AG20443 (cell line): Measurements from ENCODE around the gene CLNK.

Experiments used
- DNase-seq: peaks from one replicate; pipeline ENCODE4 v3.0.0; 2012; ENCODE audit warnings: low spot score, mixed read lengths

CLNK gene

DNA sequence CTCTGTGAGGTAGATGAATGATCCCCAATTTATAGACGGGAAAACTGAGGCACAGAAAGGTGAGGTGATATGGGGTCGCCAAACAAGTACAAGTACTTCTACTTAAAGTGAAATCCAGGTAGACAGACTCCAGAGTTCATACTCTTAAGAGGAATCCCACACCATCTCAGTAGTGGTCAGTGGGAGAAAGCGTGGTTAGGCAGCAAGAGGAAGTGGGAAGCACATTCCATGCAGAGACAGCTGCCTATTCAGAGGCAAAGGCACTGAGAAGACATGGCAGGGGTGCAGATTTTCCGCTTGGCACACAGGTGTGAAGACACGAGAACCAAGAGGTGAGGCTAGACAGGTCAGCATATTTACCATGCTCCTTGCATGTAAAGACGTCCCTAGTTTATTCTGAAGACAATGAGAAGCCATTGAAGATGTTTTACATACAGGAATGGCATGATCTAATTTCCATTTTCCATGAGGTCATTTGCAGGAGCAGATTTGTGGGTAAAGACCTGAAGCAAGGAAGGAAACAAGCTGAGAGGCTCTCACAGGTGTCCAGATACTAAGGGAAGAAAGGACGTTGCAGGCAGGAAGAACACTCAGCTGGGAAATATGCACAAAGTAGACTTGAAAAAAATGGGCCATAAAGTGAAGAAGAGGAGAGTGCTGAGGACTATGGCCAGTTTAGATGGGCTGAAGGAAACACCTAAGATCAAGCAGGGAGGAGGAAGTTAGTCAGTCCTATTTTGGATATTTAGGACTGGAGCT, 17.3 kb upstream of the CLNK start:
- no peak for DNase-seq

DNA sequence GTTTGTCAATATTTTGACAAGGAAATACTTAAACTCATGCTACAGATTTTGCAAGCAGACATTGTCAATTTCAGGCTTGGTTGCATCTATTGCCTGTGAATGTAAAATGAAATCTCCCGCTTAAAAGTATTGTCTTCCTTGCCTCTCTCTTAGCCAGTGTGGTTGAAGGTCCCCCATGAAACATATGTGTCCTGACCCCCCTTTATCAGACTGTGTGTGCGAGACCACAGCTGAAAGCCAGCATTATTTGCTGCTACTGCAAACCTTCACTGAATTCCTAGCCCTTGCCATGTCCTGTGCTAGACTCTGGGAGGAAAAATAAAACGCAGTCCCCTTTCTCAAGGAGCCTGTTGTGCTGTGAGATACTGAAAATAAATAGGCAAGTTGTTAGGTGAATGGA, 16.6 kb upstream of the CLNK start:
- DNase-seq, result no peak

DNA sequence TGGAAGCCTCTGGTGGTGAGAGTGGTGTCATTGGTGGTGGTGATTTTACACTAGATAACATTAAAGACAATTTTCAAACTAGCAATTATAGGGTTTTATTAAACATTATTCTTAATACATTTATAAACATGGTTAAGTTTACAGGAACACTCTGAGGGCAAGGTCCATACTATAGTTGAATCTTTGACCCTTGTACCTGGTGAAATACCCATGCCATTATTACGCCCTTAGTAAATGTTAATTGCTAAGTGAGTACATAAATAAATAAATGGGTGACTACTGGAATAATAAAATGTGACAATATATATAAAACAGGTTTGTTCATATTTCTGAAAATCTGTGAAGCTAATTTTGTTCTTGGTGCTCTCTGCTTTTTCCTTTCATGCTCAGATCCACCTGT, 13.6 kb upstream of the CLNK start:
- no peak for DNase-seq

DNA sequence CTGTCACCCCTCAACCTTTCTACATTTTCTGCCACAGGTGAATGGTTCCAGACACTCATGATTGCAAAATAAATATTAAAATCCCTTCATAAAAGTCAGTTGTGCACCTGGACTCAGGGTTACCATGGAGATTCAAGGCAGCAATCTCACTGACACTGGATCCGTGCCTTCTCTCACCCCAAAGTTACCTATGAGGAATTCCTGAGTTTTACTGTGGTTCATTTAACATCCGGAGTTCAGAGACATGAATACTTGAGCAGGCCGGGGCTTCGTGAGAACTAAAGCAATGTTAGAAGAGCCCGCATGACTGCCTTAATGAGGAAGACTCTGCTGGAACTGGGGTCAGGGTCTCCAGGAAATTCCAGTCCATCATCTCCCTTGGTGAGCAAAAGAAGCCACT, 12.5 kb upstream of the CLNK start:
- no peak for DNase-seq

DNA sequence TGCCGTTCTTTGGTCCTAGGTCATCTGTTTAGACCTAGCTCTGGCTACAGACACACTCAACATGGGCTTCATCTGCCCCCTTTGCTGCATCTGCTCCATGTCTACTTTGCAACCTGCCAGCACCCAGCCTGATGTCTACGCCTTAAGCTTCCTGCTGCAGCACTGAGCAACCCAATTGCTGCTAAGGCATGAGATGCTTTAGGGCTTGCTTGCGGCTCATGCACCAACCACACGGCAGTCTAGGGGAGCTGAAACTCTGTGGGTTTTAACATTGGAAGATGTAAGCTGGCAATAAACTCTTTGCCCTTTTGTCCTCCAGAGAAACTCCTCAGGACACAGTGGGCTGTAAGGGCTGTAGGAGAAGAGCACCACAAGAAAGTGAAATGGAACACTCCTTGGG, 11.7 kb upstream of the CLNK start:
- DNase-seq, result no peak

DNA sequence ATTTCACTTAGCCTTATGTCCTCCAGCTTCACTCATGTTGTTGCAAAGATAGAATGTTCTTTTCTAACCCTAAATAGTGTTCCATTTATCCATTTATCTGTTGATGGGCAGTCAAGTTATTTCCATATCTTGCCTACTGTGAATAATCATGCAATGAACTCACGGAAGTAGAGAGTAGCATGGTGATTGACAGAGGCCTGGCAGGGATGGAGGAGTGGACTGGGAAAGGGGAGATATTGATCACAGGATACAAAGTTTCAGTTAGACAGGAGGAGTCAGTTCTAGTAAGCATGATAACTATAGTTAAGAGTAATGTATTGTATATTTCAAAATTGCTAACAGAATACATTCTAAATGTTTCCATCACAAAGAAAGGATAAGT, 10.3 kb upstream of the CLNK start:
- DNase-seq, result no peak

DNA sequence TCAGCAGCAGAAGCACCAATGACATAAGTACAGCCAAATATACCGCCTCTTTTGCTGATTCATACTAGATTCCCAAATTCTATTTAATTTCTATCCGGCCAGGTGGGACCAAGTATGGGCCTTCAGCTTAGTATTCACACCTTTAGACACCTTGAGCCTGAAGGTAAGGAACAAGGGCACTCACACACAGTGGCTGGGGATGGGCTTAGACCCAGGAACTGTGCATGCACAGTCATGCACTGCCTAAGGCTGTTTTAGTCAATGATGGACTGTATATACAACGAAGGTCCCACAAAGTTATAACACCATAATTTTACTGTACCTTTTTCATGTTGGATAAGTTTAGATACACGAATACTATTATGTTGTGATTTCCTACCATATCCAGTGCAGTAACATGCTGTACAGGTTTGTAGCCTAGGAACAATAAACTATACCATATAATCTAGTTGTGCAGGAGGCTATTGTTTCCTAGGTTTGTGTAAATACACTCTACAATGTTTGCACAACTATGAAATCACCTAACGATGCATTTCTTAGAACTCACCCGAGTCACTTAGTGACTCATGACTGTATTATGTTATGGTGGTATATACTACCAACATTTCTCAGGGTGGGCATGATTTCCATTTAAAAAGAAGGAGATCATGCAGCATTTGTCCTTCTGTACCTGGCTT, 9.7 kb upstream of the CLNK start:
- DNase-seq, result no peak

DNA sequence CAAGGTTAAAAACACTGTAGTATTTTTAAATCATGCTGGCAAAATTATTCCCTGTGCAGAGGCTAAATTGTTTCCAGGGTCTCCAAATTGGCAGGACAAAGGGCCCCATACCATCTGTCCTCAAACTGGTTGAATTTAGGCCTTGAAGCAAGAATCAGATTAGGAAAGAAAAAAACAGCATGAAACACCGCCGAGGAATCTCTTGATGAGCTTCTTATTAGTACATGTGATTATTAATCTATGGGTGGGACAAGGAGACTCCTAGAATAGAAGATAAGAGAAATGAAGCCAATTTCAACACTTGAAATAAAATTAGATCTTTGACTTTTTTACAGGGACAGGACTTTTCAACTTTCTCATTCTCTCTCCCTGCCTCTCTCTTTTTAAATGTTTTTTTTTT, 7.1 kb upstream of the CLNK start:
- no peak for DNase-seq

DNA sequence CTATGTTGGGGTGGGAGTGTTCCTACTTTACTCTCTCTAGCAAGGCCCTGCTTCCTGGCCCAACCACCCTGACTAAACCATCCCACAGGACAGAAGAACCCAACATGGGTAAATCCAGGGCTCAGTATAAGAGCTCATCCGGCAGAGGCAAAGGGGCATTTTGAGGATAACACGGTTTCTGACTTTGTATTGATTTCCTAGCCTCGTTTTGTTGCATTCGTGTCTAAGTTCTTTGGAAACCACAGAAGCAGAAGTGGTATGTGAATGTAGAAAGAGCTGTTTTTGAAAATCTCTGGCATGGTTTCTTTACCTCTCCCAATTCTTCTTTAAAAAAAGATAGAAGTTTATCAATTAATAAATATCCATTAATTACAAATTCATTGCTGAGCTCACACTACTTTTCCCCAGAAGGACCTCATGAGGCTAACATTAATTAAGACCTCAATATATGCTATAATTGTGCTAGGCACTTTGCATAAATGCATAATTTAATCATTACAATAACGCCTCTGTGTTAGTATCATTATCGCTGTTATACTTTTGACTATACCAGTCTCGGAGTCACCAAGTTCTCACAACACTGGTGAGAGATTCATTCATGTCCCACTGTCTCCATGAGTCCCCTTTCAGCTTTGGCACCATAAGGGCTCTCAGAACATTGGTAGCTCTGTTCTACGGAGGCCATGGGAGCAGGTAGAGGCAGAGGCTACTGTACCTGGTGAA, 5.8 kb upstream of the CLNK start:
- no peak for DNase-seq

DNA sequence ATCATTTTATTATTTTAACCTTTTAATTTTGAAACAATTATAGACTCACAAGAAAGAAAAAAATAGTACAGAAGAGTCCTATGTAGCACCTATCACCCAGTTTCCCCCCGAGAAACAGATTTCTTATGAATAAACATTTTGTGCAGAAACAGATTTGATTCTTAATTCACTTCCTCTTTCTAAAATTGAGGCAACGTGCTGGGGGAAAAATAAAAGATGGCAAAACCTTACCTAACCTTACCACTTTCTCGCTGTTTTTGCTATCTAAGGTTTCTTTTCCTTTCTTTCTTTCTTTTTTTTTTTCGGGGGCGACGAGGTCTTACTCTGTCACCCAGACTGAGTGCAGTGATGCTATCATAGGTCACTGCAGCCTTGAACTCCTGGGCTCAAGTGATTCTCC, 4.3 kb upstream of the CLNK start:
- DNase-seq, result no peak

DNA sequence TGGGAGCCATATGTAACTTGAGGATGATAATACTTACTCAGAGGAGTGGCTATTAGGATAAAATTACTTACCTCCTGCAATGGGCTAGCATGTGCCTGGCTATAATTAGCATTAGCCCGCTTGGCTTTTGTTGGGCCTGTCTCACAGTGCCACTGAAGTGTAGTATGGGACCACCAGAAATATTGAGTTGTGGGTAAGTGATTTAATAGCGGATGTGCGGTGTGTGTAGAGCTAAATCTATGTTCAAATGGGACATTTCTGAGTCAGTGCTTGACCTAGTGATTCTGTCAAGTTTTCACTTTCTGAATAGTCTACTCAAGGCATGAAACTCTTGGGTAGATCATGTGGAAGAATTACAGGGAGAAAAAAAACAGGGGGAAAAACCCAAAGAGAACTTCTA, 3.5 kb upstream of the CLNK start:
- no peak for DNase-seq

DNA sequence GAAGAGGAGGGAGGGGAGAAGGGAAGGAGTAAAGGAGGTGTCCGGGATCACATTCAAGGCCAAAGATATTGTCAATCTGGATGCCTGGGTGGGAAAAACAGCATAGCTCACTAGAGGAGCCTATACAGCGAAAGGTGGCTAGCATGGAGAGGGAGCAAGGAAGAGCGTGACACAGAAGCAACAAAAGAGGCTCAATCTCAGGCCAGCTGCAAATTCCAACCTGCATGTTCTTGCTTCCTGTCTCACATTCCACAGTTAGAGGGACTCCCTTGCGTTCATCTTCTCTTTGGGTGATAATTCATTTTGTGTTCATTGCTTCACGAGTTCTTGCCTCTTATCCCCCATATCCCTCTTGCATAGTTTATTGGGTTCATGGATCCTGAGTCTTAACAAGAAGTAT, 3.0 kb upstream of the CLNK start:
- DNase-seq, result no peak

DNA sequence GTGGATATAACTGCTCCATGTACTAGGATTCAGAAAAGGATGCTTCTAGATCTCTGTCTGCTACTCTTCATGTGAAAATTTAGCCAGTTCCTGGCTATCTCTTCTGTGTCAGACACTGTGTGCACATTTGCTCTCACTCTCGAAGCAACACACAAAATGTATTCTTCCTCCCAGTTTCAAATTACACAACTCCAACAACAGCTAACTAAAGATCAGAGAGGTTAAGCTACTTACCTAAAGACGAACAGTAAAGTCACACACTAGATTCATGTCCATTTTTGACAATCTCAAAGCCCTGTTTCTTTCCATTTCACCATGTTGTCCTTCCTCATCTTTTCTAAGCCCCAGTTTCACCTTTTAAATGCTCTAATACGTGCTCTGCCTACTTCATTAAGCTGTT, 2.2 kb downstream of the CLNK start:
- DNase-seq, result no peak

DNA sequence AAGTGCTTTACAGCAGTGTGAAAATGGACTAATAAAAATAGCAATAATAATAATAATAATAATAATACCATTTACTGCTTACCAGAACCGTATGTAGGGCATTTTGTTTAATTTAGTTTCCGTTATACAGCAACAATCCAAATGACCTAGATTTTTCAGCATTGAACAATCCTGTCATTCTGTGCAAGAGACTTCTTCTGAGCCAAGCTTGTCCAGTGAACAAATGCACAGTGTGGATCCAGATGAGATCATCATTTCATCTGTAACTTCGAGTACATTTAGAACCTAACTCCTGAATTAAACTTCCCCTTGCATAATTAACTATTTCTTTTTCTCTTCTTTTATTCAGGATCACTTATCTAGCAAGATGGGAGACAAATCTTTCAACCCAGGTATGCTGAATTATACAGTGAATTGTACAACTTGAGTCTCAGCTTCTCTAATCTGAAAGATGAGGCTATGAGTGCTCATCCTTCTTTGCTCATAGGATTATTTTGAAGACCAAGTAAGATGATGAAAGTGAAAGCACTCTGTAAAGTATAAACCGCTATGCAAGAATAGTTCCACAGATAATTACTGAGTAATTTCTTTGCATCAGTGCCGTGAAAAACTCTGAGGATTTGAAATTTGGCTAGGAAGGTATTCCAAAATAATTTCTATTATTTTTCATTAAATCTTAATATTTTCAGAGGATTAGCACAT, 6.6 kb downstream of the CLNK start:
- DNase-seq, result no peak

DNA sequence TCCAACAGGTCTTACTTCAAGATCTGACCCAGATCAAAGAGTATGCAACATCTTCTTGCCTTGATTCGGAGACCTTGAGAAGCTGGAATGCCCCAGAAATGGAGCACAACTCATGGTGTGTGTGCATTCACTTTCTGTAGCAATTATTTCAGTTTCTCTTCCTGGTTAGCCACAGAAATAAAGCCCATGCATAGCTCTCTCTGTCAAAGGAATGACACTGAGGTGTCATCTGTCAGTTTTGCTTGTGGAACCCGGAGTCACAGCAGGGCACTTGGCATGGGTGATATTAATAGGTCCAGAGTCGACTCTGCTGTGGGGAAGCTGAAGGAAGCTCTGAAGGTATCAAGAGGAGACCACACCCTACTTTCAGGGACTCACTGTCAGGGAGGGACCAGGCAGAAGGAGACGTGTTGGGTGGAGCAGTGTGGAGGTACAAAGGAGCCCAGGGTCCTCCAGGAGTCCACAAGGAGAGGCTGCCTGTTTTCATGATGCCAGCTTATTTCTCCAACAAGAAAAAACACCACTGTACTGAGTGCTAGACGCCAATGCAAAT, 10.7 kb downstream of the CLNK start:
- no peak for DNase-seq

DNA sequence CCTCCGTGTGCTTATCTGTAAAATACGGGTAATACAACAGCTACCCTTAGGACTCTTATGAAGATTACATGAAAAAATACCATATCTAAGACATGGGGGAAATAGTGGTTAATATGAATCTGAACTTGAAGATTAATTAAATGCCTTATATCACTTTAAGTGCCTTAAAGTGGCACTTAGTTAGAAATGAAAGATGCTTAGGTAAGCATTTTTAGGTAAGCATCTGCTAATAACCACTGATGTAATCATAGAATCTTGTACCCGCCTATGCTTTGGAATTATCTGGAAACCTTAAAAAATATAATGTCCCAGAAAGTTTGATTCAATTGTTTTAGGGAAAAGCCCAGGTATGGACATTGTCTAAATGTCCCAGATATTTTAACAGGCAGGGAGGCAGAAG, 12.2 kb downstream of the CLNK start:
- no peak for DNase-seq

DNA sequence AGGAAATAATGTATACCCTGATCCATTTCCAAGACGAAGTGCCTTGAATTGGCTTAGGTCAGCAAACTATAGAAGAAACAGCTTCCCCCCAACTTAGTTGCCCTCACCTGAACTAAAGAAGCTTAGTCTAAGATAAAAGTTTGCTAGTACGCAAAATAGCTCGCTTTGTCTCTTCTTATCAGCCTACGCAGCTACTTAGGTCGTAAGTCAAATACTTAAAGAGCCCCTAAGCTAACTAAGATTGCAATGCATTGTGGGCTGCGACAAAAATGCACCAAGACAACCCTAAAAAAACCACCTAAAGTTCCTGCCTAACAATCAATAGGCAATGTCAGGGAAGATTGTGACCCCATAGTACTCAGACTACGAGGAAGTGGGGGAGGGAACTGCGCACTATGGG, 12.8 kb downstream of the CLNK start:
- no peak for DNase-seq

DNA sequence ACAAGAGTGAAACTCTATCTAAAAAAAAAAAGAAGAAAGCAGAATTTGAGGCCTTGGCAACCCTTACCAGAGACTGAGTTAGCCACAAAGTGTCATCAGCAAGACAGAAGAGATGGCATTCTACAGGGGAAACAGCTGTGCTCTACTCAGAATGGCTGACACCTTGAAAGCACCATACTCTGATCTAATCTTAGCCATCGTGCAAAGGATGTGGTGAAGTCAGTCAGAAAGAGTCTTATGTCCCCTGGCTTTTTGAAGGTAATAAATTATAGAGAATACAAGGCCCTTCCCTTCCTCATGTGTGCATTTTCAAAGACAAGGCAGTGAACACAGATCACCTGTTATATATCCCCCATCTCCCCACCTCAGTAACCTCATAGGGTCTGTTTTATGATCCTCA, 13.2 kb downstream of the CLNK start:
- DNase-seq, result no peak

DNA sequence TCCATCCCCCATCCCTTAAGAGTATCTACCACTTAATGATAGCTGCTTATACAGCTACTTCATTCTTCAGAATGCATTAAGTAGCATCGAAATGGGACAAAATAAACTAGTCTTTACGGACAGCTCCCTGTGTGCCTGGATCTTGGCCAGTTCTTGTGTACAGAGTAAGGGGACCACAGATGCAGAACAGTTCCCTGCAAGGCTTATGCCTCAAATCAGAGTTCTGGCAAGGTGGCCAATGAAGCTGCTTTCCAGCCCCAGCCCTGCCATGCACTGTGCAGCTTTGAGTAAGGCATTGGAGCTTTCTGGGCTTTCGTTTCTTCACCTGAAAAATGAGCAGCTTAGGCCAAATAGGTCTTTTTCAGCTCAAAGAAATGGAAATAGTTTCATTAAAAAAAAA, 14.2 kb downstream of the CLNK start:
- no peak for DNase-seq

DNA sequence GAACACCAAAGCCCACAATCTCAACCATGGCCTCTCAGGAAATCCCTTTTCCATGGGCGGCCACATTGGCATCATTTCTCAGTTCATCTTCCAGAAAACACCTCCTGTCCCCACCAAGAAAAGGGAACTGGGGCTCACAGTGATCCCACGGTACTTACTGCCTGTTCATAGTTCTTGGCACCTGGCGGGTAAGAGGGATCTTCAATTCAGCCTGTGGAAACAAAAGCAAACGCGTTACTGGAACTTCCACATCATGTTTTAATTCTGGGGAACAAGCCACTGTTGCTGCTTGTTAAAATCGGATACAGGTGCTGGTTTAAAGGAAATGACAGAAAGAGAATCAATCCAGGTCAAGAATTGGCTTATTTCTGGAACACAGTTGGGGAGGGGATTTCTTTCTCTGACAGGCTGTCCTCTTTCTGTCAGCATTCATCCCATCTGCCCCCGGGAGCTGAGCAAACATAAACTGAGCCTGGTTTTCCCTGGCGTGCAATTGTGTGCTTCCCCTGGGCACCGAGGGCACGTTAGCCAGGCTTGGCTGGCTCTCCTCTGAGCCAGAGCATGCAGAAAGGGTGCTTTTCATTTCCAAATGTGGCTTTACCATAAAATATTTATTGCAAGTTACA, 16.8 kb downstream of the CLNK start:
- DNase-seq, result no peak

DNA sequence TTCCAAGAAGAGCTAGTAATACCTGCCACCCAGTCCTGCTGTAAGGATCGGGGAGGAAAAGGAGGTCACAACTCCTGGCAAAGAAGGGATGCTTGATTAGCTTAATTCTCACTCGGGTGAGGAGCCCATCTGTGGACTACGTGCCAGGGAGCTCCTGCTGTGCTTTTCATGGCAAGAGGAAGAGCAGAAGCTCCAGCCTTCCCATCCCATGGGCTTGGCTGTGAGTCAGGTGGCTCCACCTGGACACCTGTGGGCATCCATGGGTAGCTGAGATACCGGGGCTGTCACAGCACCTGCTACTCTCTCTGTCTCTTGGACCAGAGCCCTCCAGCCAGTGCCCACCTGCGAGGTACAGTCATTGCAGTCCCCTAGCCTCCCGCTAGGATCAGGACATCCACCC, 18.0 kb downstream of the CLNK start:
- DNase-seq, result no peak

DNA sequence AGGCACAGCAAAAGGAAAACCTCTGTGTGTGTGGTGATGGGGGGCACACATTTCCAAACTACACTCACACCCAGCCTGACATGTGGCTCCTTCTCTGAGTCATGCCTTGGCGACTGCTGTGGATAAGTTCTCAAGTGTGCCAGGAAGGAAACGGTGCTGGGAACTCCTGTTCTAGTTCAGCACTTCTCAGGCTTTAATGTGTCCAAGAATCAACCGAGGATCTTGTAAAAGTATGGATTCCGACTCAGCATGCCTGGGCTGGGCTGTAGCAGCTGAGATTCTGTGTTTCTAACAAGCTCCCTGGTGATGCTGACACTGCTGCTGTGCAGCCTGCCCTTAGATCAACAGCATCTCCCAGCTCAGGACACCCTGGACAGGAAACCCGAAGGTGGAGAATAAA, 20.2 kb downstream of the CLNK start:
- DNase-seq, result no peak
